Measurements from ENCODE around the gene IL4. TPM values are rescaled to one million over a fixed set of nuclear protein-coding genes. Genes with fewer than 3 reads are reported as not detected.

The IL4 gene
- total RNA-seq, 1 experiment from 2014 or later, result not detected

GRCh38 chr5:132647473-132647872 lies 26.3 kb upstream of the IL4 start:
- H3K27ac Mint-ChIP-seq (ENCODE audit: unreplicated experiment), result no peak overlapping the region
- no peaks in the 10 kb centered on the region for H3K4me1 Mint-ChIP-seq (ENCODE audit: low read depth, unreplicated experiment)
- H3K36me3 Mint-ChIP-seq (ENCODE audit: insufficient read depth, unreplicated experiment), result peaks cover 10% of the 10 kb centered on the region
- H3K9me3 Mint-ChIP-seq (ENCODE audit: low read depth, unreplicated experiment), result no peaks in the 10 kb centered on the region
- no peak for DNase-seq
- no TSS peak for BruUV-seq (replicated peaks)
- intact Hi-C loops (cut with micrococcal nuclease; ENCODE audit: unreplicated experiment), result no loop called here
- no peak overlapping the region for H3K4me3 Mint-ChIP-seq (ENCODE audit: low read depth, unreplicated experiment)
- no peak for TF ChIP-seq CTCF (IDR thresholded peaks at IDR 0.05; ENCODE audit: unreplicated experiment)
- H3K27me3 Mint-ChIP-seq (ENCODE audit: unreplicated experiment), result no peaks in the 10 kb centered on the region
- CTCF ChIA-PET, result no interaction called here

DNA sequence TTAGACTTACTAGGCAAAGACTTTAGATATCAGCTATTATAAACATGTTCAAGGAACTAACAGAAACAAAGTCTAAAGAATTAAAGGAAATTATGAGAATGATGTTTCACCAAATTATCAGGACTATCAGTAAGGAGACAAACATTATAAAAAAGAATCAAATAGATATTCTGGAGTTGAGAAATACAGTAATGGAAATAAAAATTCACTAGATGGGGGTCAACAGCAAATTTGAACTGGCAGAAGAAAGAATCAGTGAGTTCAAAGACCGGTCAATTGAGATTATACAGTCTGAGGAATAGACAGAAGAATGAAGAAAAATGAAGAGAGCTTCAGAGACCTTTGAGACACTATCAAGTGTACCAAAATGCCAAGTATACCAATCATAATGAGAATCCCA lies 25.4 kb upstream of the IL4 start:
- Mint-ChIP-seq H3K9me3 (ENCODE audit: low read depth, unreplicated experiment) (no peaks in the 10 kb centered on the region), H3K4me1 (ENCODE audit: low read depth, unreplicated experiment) (no peaks in the 10 kb centered on the region), H3K27ac (ENCODE audit: unreplicated experiment) (no peak overlapping the region), H3K36me3 (ENCODE audit: insufficient read depth, unreplicated experiment) (peaks cover 1% of the 10 kb centered on the region), H3K27me3 (ENCODE audit: unreplicated experiment) (peaks cover under 1% of the 10 kb centered on the region), H3K4me3 (ENCODE audit: low read depth, unreplicated experiment) (no peak overlapping the region)
- TSS peak; percentile 14 for BruUV-seq (replicated peaks)
- intact Hi-C loops (cut with micrococcal nuclease; ENCODE audit: unreplicated experiment), result no loop called here
- CTCF ChIA-PET, result no interaction called here
- no peak for DNase-seq
- no peak for TF ChIP-seq CTCF (IDR thresholded peaks at IDR 0.05; ENCODE audit: unreplicated experiment)

DNA sequence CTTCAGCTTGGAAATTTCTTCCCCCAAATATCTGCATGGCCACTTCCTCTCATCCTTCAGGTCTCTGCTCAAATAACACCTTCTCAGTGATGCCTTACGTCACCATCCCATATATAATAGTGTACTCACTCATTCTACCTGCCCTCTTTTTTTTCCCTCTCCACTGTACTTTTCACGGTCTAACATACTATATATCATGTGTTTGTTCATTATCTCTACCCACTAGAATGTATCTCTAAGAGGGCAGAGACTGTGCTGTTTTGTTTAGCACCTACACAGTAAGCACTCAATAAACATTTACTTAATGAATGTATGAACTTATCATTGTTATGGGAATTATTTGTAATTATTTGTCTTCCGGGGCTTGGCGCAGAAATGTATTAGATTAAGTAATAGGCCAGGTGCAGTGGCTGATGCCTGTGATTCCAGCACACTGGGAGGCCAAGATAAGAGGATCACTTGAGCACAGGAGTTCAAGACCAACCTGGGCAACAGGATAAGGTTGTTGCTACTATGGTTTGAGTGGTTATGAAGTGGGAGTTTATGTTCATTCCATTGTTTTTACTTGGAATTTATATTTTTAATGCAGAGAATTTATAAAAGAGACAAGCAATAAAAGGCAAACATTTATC lies 21.8 kb upstream of the IL4 start:
- H3K27ac Mint-ChIP-seq (ENCODE audit: unreplicated experiment), result no peak overlapping the region
- CTCF ChIA-PET, result no interaction called here
- H3K4me1 Mint-ChIP-seq (ENCODE audit: low read depth, unreplicated experiment), result no peaks in the 10 kb centered on the region
- intact Hi-C loops (cut with micrococcal nuclease; ENCODE audit: unreplicated experiment), result no loop called here
- no peak for TF ChIP-seq CTCF (IDR thresholded peaks at IDR 0.05; ENCODE audit: unreplicated experiment)
- H3K36me3 Mint-ChIP-seq (ENCODE audit: insufficient read depth, unreplicated experiment), result no peaks in the 10 kb centered on the region
- peaks cover 27% of the 10 kb centered on the region for H3K27me3 Mint-ChIP-seq (ENCODE audit: unreplicated experiment)
- no peak overlapping the region for H3K4me3 Mint-ChIP-seq (ENCODE audit: low read depth, unreplicated experiment)
- BruUV-seq (replicated peaks), result no TSS peak
- DNase-seq, result no peak
- H3K9me3 Mint-ChIP-seq (ENCODE audit: low read depth, unreplicated experiment), result no peaks in the 10 kb centered on the region

DNA sequence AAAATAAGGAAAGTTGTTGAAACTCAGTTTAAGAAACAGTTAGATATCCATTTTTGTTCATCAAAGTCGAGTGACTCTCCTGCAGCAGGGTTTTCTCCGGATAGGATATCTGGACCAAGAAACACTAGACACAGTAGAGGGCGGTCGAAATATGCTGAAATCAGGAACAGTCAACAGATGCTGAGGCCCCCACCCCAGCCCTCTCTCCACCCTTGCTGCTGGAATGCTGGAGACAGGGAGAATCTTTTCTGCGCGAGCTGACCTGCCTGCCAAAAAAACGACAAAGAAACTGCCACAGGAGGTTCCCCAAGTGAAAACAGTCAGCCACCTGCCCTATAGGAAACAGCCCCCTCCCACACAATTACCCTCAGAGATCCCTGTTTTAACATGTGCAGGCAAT lies 20.1 kb upstream of the IL4 start:
- no peak overlapping the region for H3K27ac Mint-ChIP-seq (ENCODE audit: unreplicated experiment)
- no peak for DNase-seq
- no peaks in the 10 kb centered on the region for H3K36me3 Mint-ChIP-seq (ENCODE audit: insufficient read depth, unreplicated experiment)
- H3K27me3 Mint-ChIP-seq (ENCODE audit: unreplicated experiment), result peaks cover 35% of the 10 kb centered on the region
- H3K4me1 Mint-ChIP-seq (ENCODE audit: low read depth, unreplicated experiment), result no peaks in the 10 kb centered on the region
- no peak overlapping the region for H3K4me3 Mint-ChIP-seq (ENCODE audit: low read depth, unreplicated experiment)
- H3K9me3 Mint-ChIP-seq (ENCODE audit: low read depth, unreplicated experiment), result no peaks in the 10 kb centered on the region
- intact Hi-C loops (cut with micrococcal nuclease; ENCODE audit: unreplicated experiment), result no loop called here
- BruUV-seq (replicated peaks), result no TSS peak
- TF ChIP-seq CTCF (IDR thresholded peaks at IDR 0.05; ENCODE audit: unreplicated experiment), result no peak
- CTCF ChIA-PET, result no interaction called here

Data from Calu3 (cell line).